ENCODE data around the gene SHROOM1.

GRCh38 chr5:132876020-132876759, 45.7 kb upstream of the SHROOM1 start:
- no peak for TF ChIP-seq EZH2 (IDR thresholded peaks at IDR 0.05; ENCODE audit: borderline replicate concordance, insufficient read depth, low read length, poor library complexity, severe bottlenecking)
- no peak for TF ChIP-seq SMC3 (conservative IDR thresholded peaks at IDR 0.05; ENCODE audit: poor library complexity)
- no peak for TF ChIP-seq CTCF (IDR thresholded peaks at IDR 0.05; ENCODE audit: poor library complexity, severe bottlenecking)
- no peak for TF ChIP-seq EP300 (conservative IDR thresholded peaks at IDR 0.05; ENCODE audit: poor library complexity, severe bottlenecking)
- no peak for TF ChIP-seq RAD21 (conservative IDR thresholded peaks at IDR 0.05)
- no peak for TF ChIP-seq POLR2AphosphoS5 (IDR thresholded peaks at IDR 0.05)
- TF ChIP-seq TAF1 (IDR thresholded peaks at IDR 0.05; ENCODE audit: low read depth) = no peak
- no peak for TF ChIP-seq REST (IDR thresholded peaks at IDR 0.05; ENCODE audit: borderline replicate concordance)
- TF ChIP-seq MXI1 (conservative IDR thresholded peaks at IDR 0.05; ENCODE audit: poor library complexity, severe bottlenecking) = no peak
